GM21619 (cell line): ENCODE data around the gene FGG.

Experiments
- ATAC-seq: cut with Tn5 transposase; IDR thresholded peaks from one replicate; pipeline ENCODE4 v1.9.1; 2021; ENCODE audit not compliant: unreplicated experiment

The FGG gene

GRCh38 chr4:154612472-154613414, at the start of gene FGG:
Gene FGG (minus strand): TSS chr4:154612656. CDS start chr4:154612609, 47 bp downstream.
- no peak for ATAC-seq

- no peak for ATAC-seq
These were observed 47.6 kb upstream of the FGG start for GRCh38 chr4:154660052-154660451.

- ATAC-seq = no peak
These were observed 46.4 kb upstream of the FGG start for GRCh38 chr4:154658680-154659405.

- ATAC-seq = no peak
These were observed 31.0 kb upstream of the FGG start for GRCh38 chr4:154643493-154643892.

- ATAC-seq = no peak
These were observed 30.0 kb upstream of the FGG start for GRCh38 chr4:154642373-154643009.

GRCh38 chr4:154640999-154641398, 28.5 kb upstream of the FGG start:
- no peak for ATAC-seq

- peak; percentile 45 for ATAC-seq
These were observed 21.6 kb upstream of the FGG start for GRCh38 chr4:154634058-154634457.

- ATAC-seq = no peak
These were observed 19.4 kb upstream of the FGG start for GRCh38 chr4:154631828-154632227.

GRCh38 chr4:154630324-154630723, 17.9 kb upstream of the FGG start:
- ATAC-seq = no peak

- peak; percentile 92 for ATAC-seq
These were observed 14.5 kb upstream of the FGG start for GRCh38 chr4:154626793-154627484.

GRCh38 chr4:154625971-154626370, 13.5 kb upstream of the FGG start:
- no peak for ATAC-seq

- ATAC-seq = no peak
These were observed 11.5 kb upstream of the FGG start for GRCh38 chr4:154623995-154624394.

GRCh38 chr4:154623436-154623835, 11.0 kb upstream of the FGG start:
- ATAC-seq = no peak

GRCh38 chr4:154622598-154622997, 10.1 kb upstream of the FGG start:
- peak; percentile 41 for ATAC-seq

- ATAC-seq = no peak
These were observed 7.7 kb upstream of the FGG start for GRCh38 chr4:154620111-154620510.

GRCh38 chr4:154618708-154619315, 6.4 kb upstream of the FGG start:
- peak; percentile 60 for ATAC-seq

- ATAC-seq = no peak
These were observed 5.4 kb upstream of the FGG start for GRCh38 chr4:154617820-154618317.

GRCh38 chr4:154616731-154617130, 4.3 kb upstream of the FGG start:
- peak; percentile 97 for ATAC-seq

- no peak for ATAC-seq
These were observed 3.8 kb upstream of the FGG start for GRCh38 chr4:154616287-154616686.

- ATAC-seq = no peak
These were observed 2.8 kb upstream of the FGG start for GRCh38 chr4:154615211-154615610.
